GM19099 (cell line): ENCODE measurements around the gene LRG1.

Experiments used
- POLR2A ChIP-seq: IDR thresholded peaks from 3 replicates; pipeline ENCODE4 v1.6.1; 2011; ENCODE audit warnings: low read depth; ENCODE audit not compliant: insufficient read length; ENCODE audit errors: extremely low read depth

The LRG1 gene

GRCh38 chr19:4539693-4540581, at the start of gene LRG1:
LRG1 (minus strand) TSS chr19:4540036; CDS start chr19:4540013, 23 bp downstream.
- TF ChIP-seq POLR2A: peak; percentile 57

- no peak for TF ChIP-seq POLR2A
These were observed 48.5 kb upstream of the LRG1 start for GRCh38 chr19:4588291-4588761.

GRCh38 chr19:4587527-4587926, 47.7 kb upstream of the LRG1 start:
- TF ChIP-seq POLR2A: no peak

GRCh38 chr19:4586691-4587090, 46.9 kb upstream of the LRG1 start:
- TF ChIP-seq POLR2A: no peak

- no peak for TF ChIP-seq POLR2A
These were observed 46.4 kb upstream of the LRG1 start for GRCh38 chr19:4586245-4586644.

- TF ChIP-seq POLR2A: no peak
These were observed 45.7 kb upstream of the LRG1 start for GRCh38 chr19:4585556-4585955.

- TF ChIP-seq POLR2A: no peak
These were observed 45.0 kb upstream of the LRG1 start for GRCh38 chr19:4584670-4585460.

GRCh38 chr19:4583961-4584669, 44.3 kb upstream of the LRG1 start:
- no peak for TF ChIP-seq POLR2A

- no peak for TF ChIP-seq POLR2A
These were observed 43.4 kb upstream of the LRG1 start for GRCh38 chr19:4582980-4583842.

- TF ChIP-seq POLR2A: no peak
These were observed 42.1 kb upstream of the LRG1 start for GRCh38 chr19:4581666-4582553.

GRCh38 chr19:4580961-4581665, 41.3 kb upstream of the LRG1 start:
- TF ChIP-seq POLR2A: no peak

- no peak for TF ChIP-seq POLR2A
These were observed 40.4 kb upstream of the LRG1 start for GRCh38 chr19:4580021-4580901.

- TF ChIP-seq POLR2A: no peak
These were observed 39.6 kb upstream of the LRG1 start for GRCh38 chr19:4579389-4579788.
